ENCODE measurements around the gene FAM184B. TPM values are rescaled to one million over a fixed set of nuclear protein-coding genes. Genes with fewer than 3 reads are reported as not detected.

The FAM184B gene
- total RNA-seq, 1 experiment from 2014 or later = 0.09 TPM

DNA sequence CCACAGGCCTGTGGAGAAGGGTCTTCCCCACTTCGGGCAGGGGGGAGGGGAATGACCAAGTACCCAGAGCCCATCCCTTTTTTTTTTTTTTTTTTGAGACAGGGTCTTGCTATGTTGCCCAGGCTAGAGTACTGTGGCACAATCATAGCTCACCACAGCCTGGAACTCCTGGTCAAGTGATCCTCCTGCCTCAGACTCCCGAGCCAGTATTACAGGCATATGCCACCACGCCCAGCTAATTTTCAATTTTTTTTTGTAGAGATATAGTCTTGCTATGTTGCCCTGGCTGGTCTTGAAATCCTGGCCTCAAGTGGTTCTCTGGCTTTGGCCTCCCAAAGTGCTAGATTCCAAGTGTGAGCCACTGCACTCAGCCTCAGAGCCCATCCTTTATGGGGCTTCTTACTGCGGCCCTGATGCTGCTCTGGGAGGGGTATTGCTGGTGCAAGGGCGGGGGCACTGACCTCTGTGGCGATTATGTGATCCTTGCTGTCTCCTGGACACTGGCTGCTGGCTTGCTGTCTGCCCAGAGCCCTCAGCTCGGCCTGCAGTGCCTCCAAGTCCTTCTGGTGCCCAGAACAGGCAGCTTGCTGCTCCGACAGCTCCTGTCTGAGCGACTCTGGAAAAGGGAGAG, 134.1 kb downstream of the FAM184B start:
- Histone ChIP-seq H2BK15ac (ENCODE audit: low read depth, low read length) (no peak overlapping the region), H3K9ac (ENCODE audit: extremely low read depth, insufficient read length, low read length) (no peak overlapping the region), H3K14ac (ENCODE audit: insufficient read depth, low read length) (0 out of 2 replicates have a peak overlapping the region, but pooled peaks have one; percentile 36), H3K4me2 (ENCODE audit: insufficient read depth, insufficient read length, low read length) (no peak overlapping the region), H4K5ac (ENCODE audit: insufficient read length, low read depth, low read length) (no peak overlapping the region), H3K23me2 (ENCODE audit: insufficient read length, low read depth, low read length, poor library complexity, severe bottlenecking) (no peaks in the 10 kb centered on the region), H3T11ph (ENCODE audit: low read length) (no peak overlapping the region), H2BK5ac (ENCODE audit: insufficient read length, low read length) (no peak overlapping the region), H3K4ac (ENCODE audit: low read depth, low read length) (no peak overlapping the region), H3K56ac (ENCODE audit: insufficient read length, low read depth, low read length) (no peak overlapping the region), H3K18ac (ENCODE audit: insufficient read length, low read depth, low read length) (no peak overlapping the region), H4K20me1 (ENCODE audit: control insufficient read depth, insufficient read depth, insufficient read length) (no peaks in the 10 kb centered on the region), H3K27me3 (ENCODE audit: insufficient read depth, low read length) (no peaks in the 10 kb centered on the region), H2BK12ac (ENCODE audit: insufficient read length, low read depth, low read length) (no peak overlapping the region), H3K79me1 (ENCODE audit: insufficient read depth, low read depth, low read length, poor library complexity, severe bottlenecking) (no peaks in the 10 kb centered on the region), H2AK5ac (ENCODE audit: insufficient read length, low read length) (no peak overlapping the region), H3K79me2 (ENCODE audit: insufficient read depth, low read length) (no peaks in the 10 kb centered on the region), H4K8ac (replicated peaks; ENCODE audit: insufficient read length, low read depth, low read length) (no peak overlapping the region), H3K27ac (ENCODE audit: insufficient read length, low read depth, low read length) (no peak overlapping the region), H3K4me1 (ENCODE audit: insufficient read depth, low read length) (no peaks in the 10 kb centered on the region), H3K23ac (ENCODE audit: insufficient read length, low read depth, low read length) (no peak overlapping the region), H2AFZ (ENCODE audit: low read length) (no peak overlapping the region), H2BK20ac (ENCODE audit: low read depth, low read length, poor library complexity, severe bottlenecking) (no peak overlapping the region), H4K91ac (ENCODE audit: insufficient read length, low read depth, low read length) (no peak overlapping the region), H3K9me3 (ENCODE audit: control insufficient read depth, low read depth, low read length) (no peaks in the 10 kb centered on the region), H2BK120ac (ENCODE audit: low read depth, low read length, poor library complexity, severe bottlenecking) (no peak overlapping the region)
- Mint-ChIP-seq H3K36me3 (ENCODE audit: insufficient read depth in 1 of 3, low read depth in 3 of 3) (peaks cover 12 to 15% (median 13%) of the 10 kb centered on the region in 3 experiments; a peak in 6 of 7 replicates), H3K27ac (no peak overlapping the region), H3K4me1 (no peaks in the 10 kb centered on the region), H3K9me3 (peaks cover 13 to 18% of the 10 kb centered on the region in 2 experiments; a peak in 4 of 5 replicates), H3K27me3 (ENCODE audit: low read depth) (peaks cover 15% of the 10 kb centered on the region), H3K4me3 (no peak overlapping the region)
- TF ChIP-seq, protein P1, sequence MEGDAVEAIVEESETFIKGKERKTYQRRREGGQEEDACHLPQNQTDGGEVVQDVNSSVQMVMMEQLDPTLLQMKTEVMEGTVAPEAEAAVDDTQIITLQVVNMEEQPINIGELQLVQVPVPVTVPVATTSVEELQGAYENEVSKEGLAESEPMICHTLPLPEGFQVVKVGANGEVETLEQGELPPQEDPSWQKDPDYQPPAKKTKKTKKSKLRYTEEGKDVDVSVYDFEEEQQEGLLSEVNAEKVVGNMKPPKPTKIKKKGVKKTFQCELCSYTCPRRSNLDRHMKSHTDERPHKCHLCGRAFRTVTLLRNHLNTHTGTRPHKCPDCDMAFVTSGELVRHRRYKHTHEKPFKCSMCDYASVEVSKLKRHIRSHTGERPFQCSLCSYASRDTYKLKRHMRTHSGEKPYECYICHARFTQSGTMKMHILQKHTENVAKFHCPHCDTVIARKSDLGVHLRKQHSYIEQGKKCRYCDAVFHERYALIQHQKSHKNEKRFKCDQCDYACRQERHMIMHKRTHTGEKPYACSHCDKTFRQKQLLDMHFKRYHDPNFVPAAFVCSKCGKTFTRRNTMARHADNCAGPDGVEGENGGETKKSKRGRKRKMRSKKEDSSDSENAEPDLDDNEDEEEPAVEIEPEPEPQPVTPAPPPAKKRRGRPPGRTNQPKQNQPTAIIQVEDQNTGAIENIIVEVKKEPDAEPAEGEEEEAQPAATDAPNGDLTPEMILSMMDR (conservative IDR thresholded peaks at IDR 0.05) = no peak
- DNase-seq = no peak
- no CpG with 5 or more reads among the region's 9 CpGs for WGBS (ENCODE audit: extremely low coverage, insufficient read length, low lambda C conversion rate)
